PC-9 (cell line): ENCODE measurements around the gene CDH13. TPM values are rescaled to one million over a fixed set of nuclear protein-coding genes. Genes with fewer than 3 reads are reported as not detected.

Experiments
- BruUV-seq: library from RNA; stranded (reverse); fragments of 400-500 nt; replicated peaks from 2 replicates; lab custom pipeline; 2021; lab: Mats Ljungman, UMichigan
- CTCF ChIA-PET: fragments of 300-600 bp; sonication (Branson Sonifier 250); formaldehyde crosslinking; loops from one replicate; lab custom pipeline; 2022; ENCODE audit warnings: antibody characterized with exemption; lab: Charles Lee
- POLR2A ChIA-PET: fragments of 300-600 bp; sonication (Branson Sonifier 250); formaldehyde crosslinking; loops from one replicate; lab custom pipeline; 2022; ENCODE audit warnings: antibody characterized with exemption; ENCODE audit not compliant: unreplicated experiment; lab: Charles Lee
- DNase-seq, 2 experiments: peaks; one replicate each; pipeline versions ENCODE4 v3.0.0 to v3.0.0-alpha.2; 2015 to 2022; ENCODE audit warnings: mixed read lengths in 1 of 2
- H2AFZ ChIP-seq: fragments of 200-600 bp; sonication (generic); 2 replicates; pipeline ENCODE4 v1.8.1; 2017; ENCODE audit warnings: antibody characterized with exemption
- H3F3A ChIP-seq: fragments of 200-600 bp; sonication (generic); 2 replicates; pipeline ENCODE4 v1.8.1; 2017; ENCODE audit warnings: antibody characterized with exemption, mild to moderate bottlenecking, low read depth; ENCODE audit not compliant: insufficient read depth
- H3K27ac ChIP-seq: fragments of 200-600 bp; sonication (generic); 2 replicates; pipeline ENCODE4 v1.6.1; 2016; ENCODE audit warnings: mixed run types
- H3K27me3 ChIP-seq: fragments of 200-600 bp; sonication (generic); 2 replicates; pipeline ENCODE4 v1.6.1; 2016; ENCODE audit warnings: low read depth, mixed run types; ENCODE audit not compliant: insufficient read depth
- H3K36me3 ChIP-seq: fragments of 200-600 bp; sonication (generic); 2 replicates; pipeline ENCODE4 v1.6.1; 2016; ENCODE audit warnings: low read depth, mixed run types
- H3K4me1 ChIP-seq: fragments of 200-600 bp; sonication (generic); replicated peaks from 2 replicates; pipeline ENCODE4 v1.6.1; 2016; ENCODE audit warnings: mixed run types; ENCODE audit not compliant: insufficient read depth
- H3K4me2 ChIP-seq: fragments of 200-600 bp; sonication (generic); 2 replicates; pipeline ENCODE4 v1.6.1; 2017; ENCODE audit warnings: mixed run types
- H3K4me3 ChIP-seq: fragments of 200-600 bp; sonication (generic); 2 replicates; pipeline ENCODE4 v1.6.1; 2016; ENCODE audit warnings: mixed run types
- H3K79me2 ChIP-seq: fragments of 200-600 bp; sonication (generic); 2 replicates; pipeline ENCODE4 v1.6.1; 2017; ENCODE audit warnings: low read depth, mixed run types
- H3K9me2 ChIP-seq: fragments of 200-600 bp; sonication (generic); 2 replicates; pipeline ENCODE4 v1.8.1; 2017; ENCODE audit warnings: mild to moderate bottlenecking; ENCODE audit not compliant: insufficient read depth
- H3K9me3 ChIP-seq: fragments of 200-600 bp; sonication (generic); 2 replicates; pipeline ENCODE4 v1.8.1; 2016; ENCODE audit warnings: low read depth; ENCODE audit not compliant: insufficient read depth
- H4K20me1 ChIP-seq: fragments of 200-600 bp; sonication (generic); 2 replicates; pipeline ENCODE4 v1.8.1; 2017; ENCODE audit not compliant: insufficient read depth
- EZH2 ChIP-seq: fragments of 200-600 bp; sonication (generic); IDR thresholded peaks from 2 replicates; pipeline ENCODE4 v1.8.0; 2017; ENCODE audit warnings: antibody characterized with exemption, low read depth
- intact Hi-C: fragments of 100-400 bp; cut with micrococcal nuclease; formaldehyde crosslinking; loops from one replicate; pipeline ENCODE4 v1.10.0; 2022; ENCODE audit not compliant: unreplicated experiment
- total RNA-seq: library from RNA; stranded (reverse); gene quantifications from 2 replicates; pipeline ENCODE4 v1.2.3, GENCODE V29; 2021
- TF ChIP-seq, protein P1 (sequence below): fragments of 200-600 bp; sonication (generic); conservative IDR thresholded peaks from 2 replicates; pipeline ENCODE4 v1.6.1; 2017; ENCODE audit warnings: mixed run types, antibody characterized with exemption, mild to moderate bottlenecking, moderate library complexity

The CDH13 gene
- total RNA-seq, 1 experiment from 2014 or later = 0.24 TPM

DNA sequence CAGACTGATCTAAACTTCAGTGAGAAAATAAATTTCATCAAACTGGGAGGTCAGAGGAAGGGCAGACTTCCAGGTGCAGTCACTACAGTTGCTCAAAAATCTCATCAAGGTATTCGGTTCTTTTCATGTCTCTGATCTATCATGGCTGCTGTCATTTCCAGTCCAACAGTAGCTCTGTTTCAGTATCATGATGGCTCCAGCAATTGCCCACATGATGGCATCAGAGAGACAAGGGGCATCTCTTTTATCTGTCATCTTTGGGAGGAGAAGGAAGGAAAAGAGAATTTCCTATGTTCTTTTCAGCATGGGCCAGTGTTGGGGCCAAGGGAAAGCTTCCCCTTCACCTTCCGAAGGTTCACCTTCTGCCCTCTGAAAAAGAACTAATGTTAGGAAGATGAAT is 676.1 kb downstream of the CDH13 start:
- H3K27me3 ChIP-seq = peaks cover 42% of the 10 kb centered on the region
- H3K36me3 ChIP-seq = no peaks in the 10 kb centered on the region
- CTCF ChIA-PET = no interaction called here
- no peak for DNase-seq
- no TSS peak for BruUV-seq
- intact Hi-C loops = no loop called here
- TF ChIP-seq, protein P1, sequence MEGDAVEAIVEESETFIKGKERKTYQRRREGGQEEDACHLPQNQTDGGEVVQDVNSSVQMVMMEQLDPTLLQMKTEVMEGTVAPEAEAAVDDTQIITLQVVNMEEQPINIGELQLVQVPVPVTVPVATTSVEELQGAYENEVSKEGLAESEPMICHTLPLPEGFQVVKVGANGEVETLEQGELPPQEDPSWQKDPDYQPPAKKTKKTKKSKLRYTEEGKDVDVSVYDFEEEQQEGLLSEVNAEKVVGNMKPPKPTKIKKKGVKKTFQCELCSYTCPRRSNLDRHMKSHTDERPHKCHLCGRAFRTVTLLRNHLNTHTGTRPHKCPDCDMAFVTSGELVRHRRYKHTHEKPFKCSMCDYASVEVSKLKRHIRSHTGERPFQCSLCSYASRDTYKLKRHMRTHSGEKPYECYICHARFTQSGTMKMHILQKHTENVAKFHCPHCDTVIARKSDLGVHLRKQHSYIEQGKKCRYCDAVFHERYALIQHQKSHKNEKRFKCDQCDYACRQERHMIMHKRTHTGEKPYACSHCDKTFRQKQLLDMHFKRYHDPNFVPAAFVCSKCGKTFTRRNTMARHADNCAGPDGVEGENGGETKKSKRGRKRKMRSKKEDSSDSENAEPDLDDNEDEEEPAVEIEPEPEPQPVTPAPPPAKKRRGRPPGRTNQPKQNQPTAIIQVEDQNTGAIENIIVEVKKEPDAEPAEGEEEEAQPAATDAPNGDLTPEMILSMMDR = no peak
- no peak for TF ChIP-seq EZH2
- H3K79me2 ChIP-seq = no peaks in the 10 kb centered on the region
- POLR2A ChIA-PET = no interaction called here
- no peaks in the 10 kb centered on the region for H3K9me3 ChIP-seq
- no peak overlapping the region for H2AFZ ChIP-seq
- no peak overlapping the region for H3K27ac ChIP-seq
- no peaks in the 10 kb centered on the region for H3K9me2 ChIP-seq
- no peaks in the 10 kb centered on the region for H3K4me1 ChIP-seq
- H3K4me2 ChIP-seq = no peak overlapping the region
- no peak overlapping the region for H3K4me3 ChIP-seq
- no peaks in the 10 kb centered on the region; the same call in 1 of the 2 replicates for H4K20me1 ChIP-seq
- no peaks in the 10 kb centered on the region for H3F3A ChIP-seq

DNA sequence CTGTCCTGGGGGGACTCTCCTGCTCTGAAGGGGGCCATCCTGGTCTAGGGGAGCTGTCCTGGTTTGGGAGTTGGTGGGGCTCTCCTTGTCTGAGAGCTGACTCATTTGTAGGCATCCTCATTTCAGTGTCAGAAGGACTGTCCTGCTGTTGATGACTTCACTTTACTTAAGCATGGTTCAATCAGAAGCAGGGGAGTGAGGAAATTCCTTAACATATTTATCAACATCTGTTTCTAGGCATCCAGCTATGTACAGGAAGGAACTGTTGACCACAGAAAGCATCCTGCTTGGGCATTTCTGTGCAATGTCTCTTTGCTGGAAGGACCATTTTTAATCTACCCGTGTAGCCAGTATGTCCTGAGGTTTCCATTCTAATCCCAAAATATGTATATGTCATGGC is 678.3 kb downstream of the CDH13 start:
- intact Hi-C loops = no loop called here
- peaks cover 53% of the 10 kb centered on the region for H3K27me3 ChIP-seq
- POLR2A ChIA-PET = no interaction called here
- no peaks in the 10 kb centered on the region for H3K9me3 ChIP-seq
- TF ChIP-seq, protein P1 = no peak
- TF ChIP-seq EZH2 = no peak
- no peak overlapping the region for H3K27ac ChIP-seq
- DNase-seq = no peak
- H3F3A ChIP-seq = no peaks in the 10 kb centered on the region
- no peaks in the 10 kb centered on the region; the same call in 1 of the 2 replicates for H4K20me1 ChIP-seq
- H3K4me2 ChIP-seq = no peak overlapping the region
- no peak overlapping the region for H2AFZ ChIP-seq
- H3K79me2 ChIP-seq = no peaks in the 10 kb centered on the region
- H3K4me3 ChIP-seq = no peak overlapping the region
- no peaks in the 10 kb centered on the region for H3K36me3 ChIP-seq
- BruUV-seq = no TSS peak
- no peaks in the 10 kb centered on the region for H3K4me1 ChIP-seq
- no peaks in the 10 kb centered on the region for H3K9me2 ChIP-seq
- CTCF ChIA-PET = no interaction called here

DNA sequence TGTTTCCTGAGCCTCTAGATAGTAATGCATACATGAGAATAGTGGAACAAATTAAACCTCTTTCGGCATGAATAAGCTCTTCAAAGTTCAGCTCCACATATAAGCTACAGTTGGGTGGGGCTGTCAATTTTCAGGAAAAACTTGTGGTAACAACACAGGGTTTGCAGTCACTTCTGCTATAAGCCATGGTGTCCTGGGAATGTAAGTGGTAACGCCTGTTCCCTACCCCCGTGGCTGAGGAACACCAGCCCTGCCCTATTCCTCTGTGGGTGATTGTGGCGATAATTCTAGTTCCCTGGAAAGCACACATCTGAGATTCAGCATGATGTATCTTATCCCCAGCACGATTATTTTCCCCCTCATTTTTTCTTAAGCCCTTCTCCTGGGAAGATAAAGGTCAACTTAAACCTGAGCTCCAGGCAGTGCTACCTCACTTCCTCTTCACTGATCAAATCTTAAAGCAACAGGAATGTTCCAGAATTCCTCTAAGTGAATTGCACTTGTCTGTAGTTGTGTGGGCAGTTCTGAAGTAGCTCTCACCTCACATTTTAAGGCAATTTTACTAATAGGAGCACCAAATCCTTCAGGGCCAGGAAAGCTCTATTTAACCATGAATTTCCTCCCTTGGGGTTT is 680.3 kb downstream of the CDH13 start:
- Histone ChIP-seq H3K4me2 (no peak overlapping the region), H3K27me3 (peaks cover 57% of the 10 kb centered on the region), H2AFZ (no peak overlapping the region), H3K4me1 (no peaks in the 10 kb centered on the region), H3K79me2 (no peaks in the 10 kb centered on the region), H3K9me2 (no peaks in the 10 kb centered on the region), H3K27ac (no peak overlapping the region), H3F3A (no peaks in the 10 kb centered on the region), H3K36me3 (no peaks in the 10 kb centered on the region), H4K20me1 (no peaks in the 10 kb centered on the region; the same call in 1 of the 2 replicates), H3K4me3 (no peak overlapping the region), H3K9me3 (no peaks in the 10 kb centered on the region)
- TF ChIP-seq EZH2 = no peak
- TF ChIP-seq, protein P1 = no peak
- CTCF ChIA-PET = no interaction called here
- POLR2A ChIA-PET = no interaction called here
- DNase-seq = no peak
- intact Hi-C loops = no loop called here
- BruUV-seq = no TSS peak
